Measurements from ENCODE around the gene ETFDH.

The ETFDH gene

GRCh38 chr4:158636619-158637018, 35.5 kb upstream of the ETFDH start:
- H3K4me1 ChIP-seq (ENCODE audit: low read length), result no peaks in the 10 kb centered on the region
- H2AFZ ChIP-seq (ENCODE audit: low read depth, low read length), result no peak overlapping the region
- H3K36me3 ChIP-seq (replicated peaks; ENCODE audit: low read depth, low read length), result no peaks in the 10 kb centered on the region
- no peak overlapping the region for H3K4me3 ChIP-seq (ENCODE audit: low read length)
- no peak overlapping the region for H3K27ac ChIP-seq (ENCODE audit: low read length)
- no peaks in the 10 kb centered on the region for H3K27me3 ChIP-seq (ENCODE audit: low read depth, low read length)
- no peak overlapping the region for H3K9ac ChIP-seq (ENCODE audit: low read length)
- TF ChIP-seq EZH2phosphoT487 (IDR thresholded peaks at IDR 0.05; ENCODE audit: low read depth) (no peak), CTCF (IDR thresholded peaks at IDR 0.05; ENCODE audit: low read depth, low read length) (no peak)
- no peaks in the 10 kb centered on the region for H3K9me3 ChIP-seq (ENCODE audit: insufficient read depth, low read length)
- H4K20me1 ChIP-seq (ENCODE audit: insufficient read depth, low read length), result no peaks in the 10 kb centered on the region
- no peaks in the 10 kb centered on the region for H3K79me2 ChIP-seq (ENCODE audit: low read length)
- no peak overlapping the region for H3K4me2 ChIP-seq (ENCODE audit: low read length)

- no peaks in the 10 kb centered on the region for H3K79me2 ChIP-seq (ENCODE audit: low read length)
- H2AFZ ChIP-seq (ENCODE audit: low read depth, low read length), result no peak overlapping the region
- no peak overlapping the region for H3K9ac ChIP-seq (ENCODE audit: low read length)
- H4K20me1 ChIP-seq (ENCODE audit: insufficient read depth, low read length), result no peaks in the 10 kb centered on the region
- no peaks in the 10 kb centered on the region for H3K9me3 ChIP-seq (ENCODE audit: insufficient read depth, low read length)
- no peaks in the 10 kb centered on the region for H3K4me1 ChIP-seq (ENCODE audit: low read length)
- H3K4me2 ChIP-seq (ENCODE audit: low read length), result no peak overlapping the region
- H3K27ac ChIP-seq (ENCODE audit: low read length), result no peak overlapping the region
- H3K4me3 ChIP-seq (ENCODE audit: low read length), result no peak overlapping the region
- no peaks in the 10 kb centered on the region for H3K27me3 ChIP-seq (ENCODE audit: low read depth, low read length)
- no peaks in the 10 kb centered on the region for H3K36me3 ChIP-seq (replicated peaks; ENCODE audit: low read depth, low read length)
- TF ChIP-seq EZH2phosphoT487 (IDR thresholded peaks at IDR 0.05; ENCODE audit: low read depth), result no peak
- no peak for TF ChIP-seq CTCF (IDR thresholded peaks at IDR 0.05; ENCODE audit: low read depth, low read length)
Measured at GRCh38 chr4:158644356-158644755, 27.7 kb upstream of the ETFDH start.

DNA sequence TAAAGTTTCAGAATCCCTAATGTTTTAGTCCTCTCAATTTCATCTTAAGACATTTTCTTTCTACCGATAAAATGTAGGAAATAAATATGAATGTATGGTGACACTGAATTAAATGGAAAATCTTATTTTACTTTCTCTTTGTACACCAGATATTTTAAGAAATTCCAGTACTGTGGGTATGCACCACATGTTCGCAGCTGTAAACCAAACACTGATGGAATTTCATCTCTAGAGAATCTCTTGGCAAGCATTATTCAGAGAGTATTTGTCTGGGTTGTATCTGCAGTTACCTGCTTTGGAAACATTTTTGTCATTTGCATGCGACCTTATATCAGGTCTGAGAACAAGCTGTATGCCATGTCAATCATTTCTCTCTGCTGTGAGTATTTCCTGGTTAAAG, 27.3 kb upstream of the ETFDH start:
- Histone ChIP-seq H4K20me1 (ENCODE audit: insufficient read depth, low read length) (no peaks in the 10 kb centered on the region), H3K9ac (ENCODE audit: low read length) (no peak overlapping the region), H2AFZ (ENCODE audit: low read depth, low read length) (no peak overlapping the region), H3K36me3 (replicated peaks; ENCODE audit: low read depth, low read length) (no peaks in the 10 kb centered on the region), H3K4me1 (ENCODE audit: low read length) (no peaks in the 10 kb centered on the region), H3K9me3 (ENCODE audit: insufficient read depth, low read length) (no peaks in the 10 kb centered on the region), H3K4me3 (ENCODE audit: low read length) (no peak overlapping the region), H3K27ac (ENCODE audit: low read length) (no peak overlapping the region), H3K27me3 (ENCODE audit: low read depth, low read length) (no peaks in the 10 kb centered on the region), H3K79me2 (ENCODE audit: low read length) (no peaks in the 10 kb centered on the region), H3K4me2 (ENCODE audit: low read length) (no peak overlapping the region)
- TF ChIP-seq CTCF (IDR thresholded peaks at IDR 0.05; ENCODE audit: low read depth, low read length), result no peak
- no peak for TF ChIP-seq EZH2phosphoT487 (IDR thresholded peaks at IDR 0.05; ENCODE audit: low read depth)

GRCh38 chr4:158649111-158649680, 22.9 kb upstream of the ETFDH start:
- no peak overlapping the region for H2AFZ ChIP-seq (ENCODE audit: low read depth, low read length)
- no peaks in the 10 kb centered on the region for H3K79me2 ChIP-seq (ENCODE audit: low read length)
- H3K9ac ChIP-seq (ENCODE audit: low read length), result no peak overlapping the region
- no peak overlapping the region for H3K4me3 ChIP-seq (ENCODE audit: low read length)
- H3K27me3 ChIP-seq (ENCODE audit: low read depth, low read length), result no peaks in the 10 kb centered on the region
- no peaks in the 10 kb centered on the region for H3K36me3 ChIP-seq (replicated peaks; ENCODE audit: low read depth, low read length)
- H4K20me1 ChIP-seq (ENCODE audit: insufficient read depth, low read length), result no peaks in the 10 kb centered on the region
- H3K4me2 ChIP-seq (ENCODE audit: low read length), result no peak overlapping the region
- H3K27ac ChIP-seq (ENCODE audit: low read length), result no peak overlapping the region
- no peaks in the 10 kb centered on the region for H3K9me3 ChIP-seq (ENCODE audit: insufficient read depth, low read length)
- TF ChIP-seq CTCF (IDR thresholded peaks at IDR 0.05; ENCODE audit: low read depth, low read length), result no peak
- TF ChIP-seq EZH2phosphoT487 (IDR thresholded peaks at IDR 0.05; ENCODE audit: low read depth), result no peak
- peaks cover 10% of the 10 kb centered on the region for H3K4me1 ChIP-seq (ENCODE audit: low read length)

All from OCI-LY3 (cell line).